OCI-M2 (cell line): ENCODE measurements around the gene ATG4C.
"Not testable (repeated sequence)": the region's sequence is repeated elsewhere in the genome, so short reads cannot be mapped to it uniquely, and the experiment has no call there.

Source experiments
- DNase-seq: peaks from one replicate; lab custom pipeline; 2025; ENCODE audit not compliant: unreplicated experiment; lab: John Stamatoyannopoulos, UW

ATG4C gene

GRCh38 chr1:62774006-62774405, 9.9 kb upstream of the ATG4C start:
- DNase-seq, result no peak

- DNase-seq, result no peak
These were observed 8.8 kb upstream of the ATG4C start for GRCh38 chr1:62774971-62775595.

- DNase-seq, result no peak
These were observed 5.7 kb upstream of the ATG4C start for GRCh38 chr1:62778208-62778607.

- DNase-seq, result no peak
These were observed 1.9 kb upstream of the ATG4C start for GRCh38 chr1:62781841-62782543.

GRCh38 chr1:62782544-62783212, 1.3 kb upstream of the ATG4C start:
- not testable (repeated sequence) for DNase-seq

GRCh38 chr1:62784509-62785365, 805 bp downstream of the ATG4C start:
- no peak for DNase-seq

GRCh38 chr1:62790716-62791115, 6.8 kb downstream of the ATG4C start:
- no peak for DNase-seq

- DNase-seq, result no peak
These were observed 10.1 kb downstream of the ATG4C start for GRCh38 chr1:62794053-62794452.

- DNase-seq, result no peak
These were observed 12.3 kb downstream of the ATG4C start for GRCh38 chr1:62796221-62796620.

- no peak for DNase-seq
These were observed 15.8 kb downstream of the ATG4C start for GRCh38 chr1:62799688-62800087.

- no peak for DNase-seq
These were observed 16.3 kb downstream of the ATG4C start for GRCh38 chr1:62800281-62800680.

GRCh38 chr1:62800825-62801306, 16.9 kb downstream of the ATG4C start:
- DNase-seq, result no peak

GRCh38 chr1:62809788-62810187, 25.9 kb downstream of the ATG4C start:
- DNase-seq, result no peak

- DNase-seq, result no peak
These were observed 26.7 kb downstream of the ATG4C start for GRCh38 chr1:62810420-62811274.

GRCh38 chr1:62823556-62823955, 39.6 kb downstream of the ATG4C start:
- no peak for DNase-seq

- no peak for DNase-seq
These were observed 43.0 kb downstream of the ATG4C start for GRCh38 chr1:62826901-62827300.

- not testable (repeated sequence) for DNase-seq
These were observed 43.9 kb downstream of the ATG4C start for GRCh38 chr1:62827786-62828185.

GRCh38 chr1:62832276-62832675, 48.3 kb downstream of the ATG4C start:
- no peak for DNase-seq

GRCh38 chr1:62833529-62833928, 49.6 kb downstream of the ATG4C start:
- DNase-seq, result no peak

GRCh38 chr1:62834400-62834961, 50.5 kb downstream of the ATG4C start:
- DNase-seq, result no peak
